ENCODE measurements around the gene SCARF2.

DNA sequence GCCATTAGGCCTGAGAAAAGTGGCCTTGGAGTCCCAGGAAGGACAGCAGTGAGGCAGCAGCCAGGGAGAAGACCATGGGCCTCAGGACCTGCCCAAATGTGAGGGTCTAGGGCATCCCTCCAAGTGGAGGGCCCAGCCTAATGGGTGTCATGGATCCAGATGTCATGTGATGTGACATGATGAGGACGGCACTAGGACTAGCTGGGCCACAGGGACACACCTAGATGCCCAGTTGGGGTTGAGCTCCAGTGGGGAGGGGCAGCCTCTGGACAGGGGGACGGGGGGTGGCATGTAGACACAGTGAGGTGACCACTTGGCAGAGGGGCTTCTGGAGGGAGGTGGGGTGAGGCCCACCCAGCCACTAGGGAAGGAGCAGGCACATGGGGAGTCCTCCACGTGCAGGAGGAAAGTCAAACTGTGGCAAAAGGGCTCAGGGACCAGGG lies 5.4 kb downstream of the SCARF2 start:
- TF ChIP-seq POLR2A (IDR thresholded peaks at IDR 0.05) (no peak), EP300 (IDR thresholded peaks at IDR 0.05) (no peak)
- TF ChIP-seq, protein P1, sequence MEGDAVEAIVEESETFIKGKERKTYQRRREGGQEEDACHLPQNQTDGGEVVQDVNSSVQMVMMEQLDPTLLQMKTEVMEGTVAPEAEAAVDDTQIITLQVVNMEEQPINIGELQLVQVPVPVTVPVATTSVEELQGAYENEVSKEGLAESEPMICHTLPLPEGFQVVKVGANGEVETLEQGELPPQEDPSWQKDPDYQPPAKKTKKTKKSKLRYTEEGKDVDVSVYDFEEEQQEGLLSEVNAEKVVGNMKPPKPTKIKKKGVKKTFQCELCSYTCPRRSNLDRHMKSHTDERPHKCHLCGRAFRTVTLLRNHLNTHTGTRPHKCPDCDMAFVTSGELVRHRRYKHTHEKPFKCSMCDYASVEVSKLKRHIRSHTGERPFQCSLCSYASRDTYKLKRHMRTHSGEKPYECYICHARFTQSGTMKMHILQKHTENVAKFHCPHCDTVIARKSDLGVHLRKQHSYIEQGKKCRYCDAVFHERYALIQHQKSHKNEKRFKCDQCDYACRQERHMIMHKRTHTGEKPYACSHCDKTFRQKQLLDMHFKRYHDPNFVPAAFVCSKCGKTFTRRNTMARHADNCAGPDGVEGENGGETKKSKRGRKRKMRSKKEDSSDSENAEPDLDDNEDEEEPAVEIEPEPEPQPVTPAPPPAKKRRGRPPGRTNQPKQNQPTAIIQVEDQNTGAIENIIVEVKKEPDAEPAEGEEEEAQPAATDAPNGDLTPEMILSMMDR (IDR thresholded peaks at IDR 0.05): no peak
